ENCODE data around the gene FTSJ1.

Gene FTSJ1

DNA sequence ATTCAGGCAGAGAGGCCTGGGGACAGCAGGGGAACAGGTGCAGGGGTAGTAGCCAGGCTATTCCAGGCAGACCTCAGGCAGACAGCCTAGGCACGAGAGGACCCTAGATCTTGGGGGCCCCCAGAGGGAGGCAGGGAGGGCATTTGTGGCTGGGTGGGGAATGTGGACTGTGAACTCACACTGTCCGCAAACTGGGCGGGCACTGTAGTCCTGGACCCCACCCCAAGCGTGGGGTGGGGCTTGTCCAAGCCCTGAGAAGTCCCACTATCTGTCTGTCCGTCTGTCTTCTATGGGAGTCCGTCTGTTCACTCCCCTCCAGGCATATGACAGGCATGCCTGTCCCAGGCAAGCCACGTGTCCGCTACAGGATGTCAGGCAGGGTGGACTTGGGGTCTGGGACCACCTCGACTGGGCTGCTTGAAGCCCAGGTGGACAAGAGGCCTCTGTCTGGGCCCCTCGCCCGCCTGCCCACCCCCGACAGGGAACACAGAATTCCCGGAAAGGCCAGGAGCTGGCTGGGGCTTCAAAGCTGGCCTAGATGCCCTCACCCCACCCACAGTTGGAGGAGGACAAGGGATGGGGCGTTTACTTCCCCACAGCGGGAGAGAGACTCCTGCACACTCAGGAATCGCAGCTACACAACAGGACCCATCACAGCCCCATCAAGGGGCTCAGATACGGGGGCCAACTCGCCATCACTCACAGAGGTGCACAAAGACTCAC, 5.7 kb upstream of the FTSJ1 start, which contains the start of gene SLC38A5:
Gene SLC38A5, minus strand, starts transcription at position 151 of the 723 bp plus-strand sequence. CDS start 2,336 bp downstream, outside the sequence.
- Histone ChIP-seq H3K9me3 (ENCODE audit: control insufficient read depth, low read length) (no peaks in the 10 kb centered on the region), H2BK5ac (ENCODE audit: low read depth, low read length, poor library complexity, severe bottlenecking) (no peak within 1 kb of the TSS), H2AFZ (ENCODE audit: low read depth, low read length) (no peak within 1 kb of the TSS), H2BK120ac (ENCODE audit: low read depth, low read length) (no peak within 1 kb of the TSS), H3K4me1 (ENCODE audit: control insufficient read depth, insufficient read depth, low read depth, low read length) (peaks cover 22% of the 10 kb centered on the region), H3K14ac (ENCODE audit: low read length in 2 of 2) (no peak within 1 kb of the TSS), H3K18ac (ENCODE audit: low read depth in 1 of 2, low read length in 2 of 2) (peak within 1 kb of the TSS in 1 of 2 experiments; percentile 12), H2AK5ac (ENCODE audit: low read length, severe bottlenecking) (no peak within 1 kb of the TSS), H3K23ac (ENCODE audit: low read length in 2 of 2) (no peak within 1 kb of the TSS), H3K27ac (ENCODE audit: low read length, poor library complexity, severe bottlenecking) (no peak within 1 kb of the TSS), H3K9ac (ENCODE audit: low read length) (peak within 1 kb of the TSS; percentile 48), H3K4me3 (ENCODE audit: insufficient read depth in 1 of 2, low read depth in 1 of 2, low read length in 2 of 2) (peak within 1 kb of the TSS in 1 of 2 experiments; percentile 51), H4K91ac (ENCODE audit: low read length) (no peak within 1 kb of the TSS), H2BK15ac (ENCODE audit: low read depth, poor library complexity, severe bottlenecking) (no peak within 1 kb of the TSS), H3K36me3 (ENCODE audit: control insufficient read depth in 1 of 2, insufficient read depth in 2 of 2, low read depth in 1 of 2, low read length in 2 of 2) (no peaks in the 10 kb centered on the region), H2BK12ac (ENCODE audit: low read length in 2 of 2) (no peak within 1 kb of the TSS), H3K4me2 (ENCODE audit: low read length, poor library complexity, severe bottlenecking) (no peak within 1 kb of the TSS), H3K27me3 (ENCODE audit: control insufficient read depth in 1 of 2, insufficient read depth in 1 of 2, low read length in 2 of 2) (peaks cover 0 to 13% of the 10 kb centered on the region in 2 experiments), H3K79me1 (replicated peaks; ENCODE audit: low read length, poor library complexity, severe bottlenecking) (no peaks in the 10 kb centered on the region), H4K8ac (ENCODE audit: low read length) (peak within 1 kb of the TSS; percentile 49), H3K4ac (ENCODE audit: low read depth in 1 of 2, low read length in 2 of 2) (no peak within 1 kb of the TSS)
- DNase-seq, result no peak
- 90% methylated on average over 16 of the region's 18 CpGs for WGBS

DNA sequence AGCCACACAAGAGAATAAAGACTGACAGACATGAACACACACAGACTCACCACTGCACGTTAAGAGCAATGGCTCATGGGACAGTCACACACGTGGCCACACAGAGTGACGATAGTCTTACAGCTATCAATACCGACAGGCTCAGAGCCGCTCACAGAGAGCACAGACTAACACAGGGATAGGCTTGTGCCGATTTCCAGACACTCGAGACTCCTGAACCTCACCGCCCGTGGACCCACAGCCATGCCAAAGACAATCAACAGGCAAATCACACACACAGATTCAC, 5.2 kb upstream of the FTSJ1 start:
- no peak overlapping the region for H3K14ac ChIP-seq (ENCODE audit: low read length in 2 of 2)
- WGBS, result 88% methylated on average over 9 of the region's 9 CpGs
- H3K79me1 ChIP-seq (replicated peaks; ENCODE audit: low read length, poor library complexity, severe bottlenecking), result no peaks in the 10 kb centered on the region
- H2BK12ac ChIP-seq (ENCODE audit: low read length in 2 of 2), result no peak overlapping the region
- no peak overlapping the region for H3K27ac ChIP-seq (ENCODE audit: low read length, poor library complexity, severe bottlenecking)
- no peak overlapping the region for H2BK15ac ChIP-seq (ENCODE audit: low read depth, poor library complexity, severe bottlenecking)
- H3K4me1 ChIP-seq (ENCODE audit: control insufficient read depth, insufficient read depth, low read depth, low read length), result peaks cover 17% of the 10 kb centered on the region
- H3K27me3 ChIP-seq (ENCODE audit: control insufficient read depth in 1 of 2, insufficient read depth in 1 of 2, low read length in 2 of 2), result peaks cover 0 to 13% of the 10 kb centered on the region in 2 experiments
- H3K36me3 ChIP-seq (ENCODE audit: control insufficient read depth in 1 of 2, insufficient read depth in 2 of 2, low read depth in 1 of 2, low read length in 2 of 2), result no peaks in the 10 kb centered on the region
- H2AK5ac ChIP-seq (ENCODE audit: low read length, severe bottlenecking), result no peak overlapping the region
- no peak overlapping the region for H4K8ac ChIP-seq (ENCODE audit: low read length)
- H2BK5ac ChIP-seq (ENCODE audit: low read depth, low read length, poor library complexity, severe bottlenecking), result no peak overlapping the region
- no peak overlapping the region for H3K4ac ChIP-seq (ENCODE audit: low read depth in 1 of 2, low read length in 2 of 2)
- DNase-seq, result no peak
- H3K18ac ChIP-seq (ENCODE audit: low read depth in 1 of 2, low read length in 2 of 2), result no peak overlapping the region
- no peak overlapping the region for H3K4me2 ChIP-seq (ENCODE audit: low read length, poor library complexity, severe bottlenecking)
- no peaks in the 10 kb centered on the region for H3K9me3 ChIP-seq (ENCODE audit: control insufficient read depth, low read length)
- no peak overlapping the region for H3K9ac ChIP-seq (ENCODE audit: low read length)
- no peak overlapping the region for H4K91ac ChIP-seq (ENCODE audit: low read length)
- no peak overlapping the region for H3K23ac ChIP-seq (ENCODE audit: low read length in 2 of 2)
- no peak overlapping the region for H3K4me3 ChIP-seq (ENCODE audit: insufficient read depth in 1 of 2, low read depth in 1 of 2, low read length in 2 of 2)
- no peak overlapping the region for H2AFZ ChIP-seq (ENCODE audit: low read depth, low read length)
- H2BK120ac ChIP-seq (ENCODE audit: low read depth, low read length), result no peak overlapping the region

DNA sequence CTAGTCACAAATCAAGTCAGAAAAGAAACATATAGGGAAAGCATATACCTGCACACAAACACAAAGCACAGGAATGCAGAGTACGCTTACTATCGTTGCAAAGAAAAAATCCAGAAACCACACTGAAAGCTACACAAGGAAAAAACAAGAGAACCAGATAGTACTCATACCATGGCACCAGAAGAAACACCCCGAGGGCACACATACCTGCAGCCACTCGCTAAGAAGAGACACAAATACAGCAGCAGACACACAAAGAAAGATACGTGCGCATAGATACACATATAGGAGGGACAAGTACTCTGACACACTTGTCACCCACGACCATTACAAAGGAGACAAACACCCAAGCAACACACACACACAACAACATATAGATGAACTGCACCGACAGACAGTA, 4.5 kb upstream of the FTSJ1 start:
- H2BK5ac ChIP-seq (ENCODE audit: low read depth, low read length, poor library complexity, severe bottlenecking), result no peak overlapping the region
- H4K91ac ChIP-seq (ENCODE audit: low read length), result no peak overlapping the region
- WGBS, result 93% methylated on average over 7 of the region's 8 CpGs
- H3K36me3 ChIP-seq (ENCODE audit: control insufficient read depth in 1 of 2, insufficient read depth in 2 of 2, low read depth in 1 of 2, low read length in 2 of 2), result no peaks in the 10 kb centered on the region
- H3K18ac ChIP-seq (ENCODE audit: low read depth in 1 of 2, low read length in 2 of 2), result no peak overlapping the region
- no peak overlapping the region for H2BK12ac ChIP-seq (ENCODE audit: low read length in 2 of 2)
- no peak overlapping the region for H3K4me3 ChIP-seq (ENCODE audit: insufficient read depth in 1 of 2, low read depth in 1 of 2, low read length in 2 of 2)
- H3K27me3 ChIP-seq (ENCODE audit: control insufficient read depth in 1 of 2, insufficient read depth in 1 of 2, low read length in 2 of 2), result peaks cover 0 to 13% of the 10 kb centered on the region in 2 experiments
- H3K79me1 ChIP-seq (replicated peaks; ENCODE audit: low read length, poor library complexity, severe bottlenecking), result no peaks in the 10 kb centered on the region
- H3K9me3 ChIP-seq (ENCODE audit: control insufficient read depth, low read length), result no peaks in the 10 kb centered on the region
- no peak overlapping the region for H3K14ac ChIP-seq (ENCODE audit: low read length in 2 of 2)
- H3K27ac ChIP-seq (ENCODE audit: low read length, poor library complexity, severe bottlenecking), result no peak overlapping the region
- peaks cover 15% of the 10 kb centered on the region for H3K4me1 ChIP-seq (ENCODE audit: control insufficient read depth, insufficient read depth, low read depth, low read length)
- no peak for DNase-seq
- no peak overlapping the region for H2BK120ac ChIP-seq (ENCODE audit: low read depth, low read length)
- no peak overlapping the region for H4K8ac ChIP-seq (ENCODE audit: low read length)
- H3K4ac ChIP-seq (ENCODE audit: low read depth in 1 of 2, low read length in 2 of 2), result no peak overlapping the region
- no peak overlapping the region for H2BK15ac ChIP-seq (ENCODE audit: low read depth, poor library complexity, severe bottlenecking)
- H3K4me2 ChIP-seq (ENCODE audit: low read length, poor library complexity, severe bottlenecking), result no peak overlapping the region
- H2AFZ ChIP-seq (ENCODE audit: low read depth, low read length), result no peak overlapping the region
- no peak overlapping the region for H3K9ac ChIP-seq (ENCODE audit: low read length)
- no peak overlapping the region for H3K23ac ChIP-seq (ENCODE audit: low read length in 2 of 2)
- H2AK5ac ChIP-seq (ENCODE audit: low read length, severe bottlenecking), result no peak overlapping the region

DNA sequence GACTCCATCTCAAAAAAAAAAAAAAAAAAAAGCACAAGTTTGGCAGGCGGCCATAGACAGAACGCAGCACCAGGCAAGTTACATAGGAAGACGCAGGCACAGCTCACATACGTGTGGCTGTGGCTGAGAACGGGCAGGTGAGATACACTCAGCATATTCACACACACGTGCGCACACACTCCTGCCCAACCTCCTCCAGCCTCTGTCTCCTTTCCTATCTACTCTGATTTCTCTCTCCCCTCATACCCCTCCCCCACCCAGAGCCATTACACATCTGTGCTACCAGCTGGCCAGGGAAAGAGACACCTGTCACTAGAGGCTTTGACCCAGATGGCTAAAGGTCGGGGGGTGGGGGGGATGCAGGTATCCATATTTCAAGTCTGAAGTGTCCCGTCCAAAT, 3.8 kb upstream of the FTSJ1 start:
- Histone ChIP-seq H2AFZ (ENCODE audit: low read depth, low read length) (no peak overlapping the region), H4K8ac (ENCODE audit: low read length) (no peak overlapping the region), H3K14ac (ENCODE audit: low read length in 2 of 2) (no peak overlapping the region), H2BK12ac (ENCODE audit: low read length in 2 of 2) (no peak overlapping the region), H3K4me3 (ENCODE audit: insufficient read depth in 1 of 2, low read depth in 1 of 2, low read length in 2 of 2) (no peak overlapping the region), H4K91ac (ENCODE audit: low read length) (no peak overlapping the region), H3K4me1 (ENCODE audit: control insufficient read depth, insufficient read depth, low read depth, low read length) (peaks cover 15% of the 10 kb centered on the region), H3K36me3 (ENCODE audit: control insufficient read depth in 1 of 2, insufficient read depth in 2 of 2, low read depth in 1 of 2, low read length in 2 of 2) (no peaks in the 10 kb centered on the region), H2BK120ac (ENCODE audit: low read depth, low read length) (no peak overlapping the region), H3K9me3 (ENCODE audit: control insufficient read depth, low read length) (no peaks in the 10 kb centered on the region), H3K23ac (ENCODE audit: low read length in 2 of 2) (no peak overlapping the region), H3K4ac (ENCODE audit: low read depth in 1 of 2, low read length in 2 of 2) (no peak overlapping the region), H3K27me3 (ENCODE audit: control insufficient read depth in 1 of 2, insufficient read depth in 1 of 2, low read length in 2 of 2) (peaks cover 0 to 13% of the 10 kb centered on the region in 2 experiments), H3K4me2 (ENCODE audit: low read length, poor library complexity, severe bottlenecking) (no peak overlapping the region), H2BK5ac (ENCODE audit: low read depth, low read length, poor library complexity, severe bottlenecking) (no peak overlapping the region), H3K27ac (ENCODE audit: low read length, poor library complexity, severe bottlenecking) (no peak overlapping the region), H2BK15ac (ENCODE audit: low read depth, poor library complexity, severe bottlenecking) (no peak overlapping the region), H2AK5ac (ENCODE audit: low read length, severe bottlenecking) (no peak overlapping the region), H3K18ac (ENCODE audit: low read depth in 1 of 2, low read length in 2 of 2) (no peak overlapping the region), H3K9ac (ENCODE audit: low read length) (no peak overlapping the region), H3K79me1 (replicated peaks; ENCODE audit: low read length, poor library complexity, severe bottlenecking) (no peaks in the 10 kb centered on the region)
- no peak for DNase-seq
- WGBS, result 88% methylated on average over 4 of the region's 9 CpGs

All from mesenchymal stem cell (in vitro differentiated cells and primary cell).